ENCODE data around the gene HEY2.

GRCh38 chr6:125707615-125708243 lies 41.7 kb upstream of the HEY2 start:
- TF ChIP-seq POLR2A (IDR thresholded peaks at IDR 0.05) (no peak), POLR2AphosphoS5 (IDR thresholded peaks at IDR 0.05) (no peak)
- TF ChIP-seq, protein P1, sequence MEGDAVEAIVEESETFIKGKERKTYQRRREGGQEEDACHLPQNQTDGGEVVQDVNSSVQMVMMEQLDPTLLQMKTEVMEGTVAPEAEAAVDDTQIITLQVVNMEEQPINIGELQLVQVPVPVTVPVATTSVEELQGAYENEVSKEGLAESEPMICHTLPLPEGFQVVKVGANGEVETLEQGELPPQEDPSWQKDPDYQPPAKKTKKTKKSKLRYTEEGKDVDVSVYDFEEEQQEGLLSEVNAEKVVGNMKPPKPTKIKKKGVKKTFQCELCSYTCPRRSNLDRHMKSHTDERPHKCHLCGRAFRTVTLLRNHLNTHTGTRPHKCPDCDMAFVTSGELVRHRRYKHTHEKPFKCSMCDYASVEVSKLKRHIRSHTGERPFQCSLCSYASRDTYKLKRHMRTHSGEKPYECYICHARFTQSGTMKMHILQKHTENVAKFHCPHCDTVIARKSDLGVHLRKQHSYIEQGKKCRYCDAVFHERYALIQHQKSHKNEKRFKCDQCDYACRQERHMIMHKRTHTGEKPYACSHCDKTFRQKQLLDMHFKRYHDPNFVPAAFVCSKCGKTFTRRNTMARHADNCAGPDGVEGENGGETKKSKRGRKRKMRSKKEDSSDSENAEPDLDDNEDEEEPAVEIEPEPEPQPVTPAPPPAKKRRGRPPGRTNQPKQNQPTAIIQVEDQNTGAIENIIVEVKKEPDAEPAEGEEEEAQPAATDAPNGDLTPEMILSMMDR (IDR thresholded peaks at IDR 0.05) = no peak
